HepG2 (cell line): Measurements from ENCODE around the gene HS3ST3B1. TPM values are rescaled to one million over a fixed set of nuclear protein-coding genes. Genes with fewer than 3 reads are reported as not detected.

Source experiments
- ATAC-seq: fragments of 200-7000 bp; cut with Tn5 transposase; 3 replicates; pipeline ENCODE4 v1.9.1; 2020; ENCODE audit warnings: mild to moderate bottlenecking, moderate library complexity
- BruUV-seq: library from RNA; stranded (reverse); fragments of 400-500 nt; replicated peaks from 2 replicates; lab custom pipeline; 2021; lab: Mats Ljungman, UMichigan
- CTCF ChIA-PET: fragments of 300-600 bp; formaldehyde crosslinking; extraction: SDS; loops from one replicate; lab custom pipeline; 2021; ENCODE audit warnings: low total read pairs, inconsistent platforms, low intra/inter-chr PET ratio; lab: Yijun Ruan, JAX
- POLR2A ChIA-PET: fragments of 350-600 bp; sonication (Branson Sonifier 250); formaldehyde crosslinking; loops from one replicate; lab custom pipeline; 2020; ENCODE audit warnings: antibody characterized with exemption, inconsistent platforms; lab: Yijun Ruan, JAX
- DNase-seq: peaks from one replicate; pipeline ENCODE4 v3.0.0-alpha.2; 2015; ENCODE audit warnings: low spot score
- FAIRE-seq: peaks from 3 replicates; lab custom pipeline; 2011; peaks lifted over from hg19 to GRCh38; lab: Jason Lieb, UNC
- H2AFZ ChIP-seq: one replicate; pipeline ENCODE4 v1.6.1; 2011; ENCODE audit warnings: low read length, inconsistent platforms
- H3K27ac ChIP-seq: fragments of 300-600 bp; 3 replicates; pipeline ENCODE4 v1.8.0; 2011; ENCODE audit warnings: mixed run types, mild to moderate bottlenecking, mixed read lengths, low read length, inconsistent platforms; ENCODE audit not compliant: insufficient read depth; ENCODE audit errors: extremely low read length
- H3K27me3 ChIP-seq, 2 experiments: fragments of 200-600 bp in 1 of 2; 2 replicates in 1 of 2; 3 replicates in 1 of 2; pipeline versions ENCODE4 v1.6.0 to v1.8.0; 2011; ENCODE audit warnings: low read length in 2 of 2, mild to moderate bottlenecking in 2 of 2, moderate library complexity in 2 of 2, inconsistent platforms in 1 of 2; ENCODE audit not compliant: insufficient read depth in 2 of 2, control insufficient read depth in 1 of 2
- H3K36me3 ChIP-seq, 2 experiments: fragments of 200-600 bp in 1 of 2; replicated peaks in 1 of 2; 2 replicates in 1 of 2; 3 replicates in 1 of 2; pipeline versions ENCODE4 v1.5.1 to v1.8.0; 2011; ENCODE audit warnings: low read length in 2 of 2, inconsistent platforms in 1 of 2; ENCODE audit not compliant: insufficient read depth in 2 of 2, control insufficient read depth in 1 of 2
- H3K4me1 ChIP-seq: 2 replicates; pipeline ENCODE4 v1.5.1; 2012; ENCODE audit warnings: low read length, inconsistent platforms; ENCODE audit not compliant: insufficient read depth
- H3K4me2 ChIP-seq: 2 replicates; pipeline ENCODE4 v1.6.0; 2011; ENCODE audit warnings: low read depth, low read length, inconsistent platforms
- H3K4me3 ChIP-seq, 3 experiments: fragments of 200-600 bp in 1 of 3; sonication (generic), shearing (Covaris generic) in 1 of 3; replicated peaks in 1 of 3; 2 replicates each; pipeline ENCODE4 v1.5.1; 2011 to 2016; ENCODE audit warnings: low read length in 3 of 3, inconsistent platforms in 2 of 3, low read depth in 2 of 3, mild to moderate bottlenecking in 2 of 3, control low read depth in 1 of 3, mixed read lengths in 1 of 3; ENCODE audit not compliant: insufficient read depth in 1 of 3
- H3K79me2 ChIP-seq: one replicate; pipeline ENCODE4 v1.6.1; 2011; ENCODE audit warnings: low read length, inconsistent platforms; ENCODE audit not compliant: insufficient read depth
- H3K9ac ChIP-seq: 2 replicates; pipeline ENCODE4 v1.6.0; 2011; ENCODE audit warnings: mild to moderate bottlenecking, low read depth, low read length, inconsistent platforms; ENCODE audit not compliant: insufficient read depth
- H3K9me3 ChIP-seq: 2 replicates; pipeline ENCODE4 v1.5.1; 2012; ENCODE audit warnings: mild to moderate bottlenecking, low read length
- H4K20me1 ChIP-seq: 2 replicates; pipeline ENCODE4 v1.6.0; 2011; ENCODE audit warnings: inconsistent platforms, mild to moderate bottlenecking, low read length, moderate library complexity; ENCODE audit not compliant: insufficient read depth
- GATA4 ChIP-seq: sonication (generic); IDR thresholded peaks from 2 replicates; pipeline ENCODE4 v1.6.1; 2016; ENCODE audit warnings: antibody characterized with exemption, low read depth, borderline replicate concordance
- HDAC6 ChIP-seq: fragments of 200-600 bp; sonication (generic); IDR thresholded peaks from 2 replicates; pipeline ENCODE4 v1.7.0; 2017; ENCODE audit warnings: mild to moderate bottlenecking, antibody characterized with exemption, low read length, low read depth
- HNF4A ChIP-seq: sonication (generic); formaldehyde crosslinking; IDR thresholded peaks from 2 replicates; pipeline ENCODE4 v1.4.0; 2020; ENCODE audit warnings: missing genetic modification reagents
- IRF2 ChIP-seq: IDR thresholded peaks from 2 replicates; pipeline ENCODE4 v1.6.1; 2018; ENCODE audit warnings: missing genetic modification reagents, missing compliant biosample characterization
- KDM6A ChIP-seq: IDR thresholded peaks from 2 replicates; pipeline ENCODE4 v1.6.1; 2016; ENCODE audit warnings: low read depth
- RORA ChIP-seq: sonication (generic); formaldehyde crosslinking; IDR thresholded peaks from 2 replicates; pipeline ENCODE4 v1.5.0; 2020; ENCODE audit warnings: mild to moderate bottlenecking, missing genetic modification reagents, moderate library complexity
- SALL1 ChIP-seq: sonication (generic); formaldehyde crosslinking; IDR thresholded peaks from 2 replicates; pipeline ENCODE4 v1.8.0; 2022; ENCODE audit warnings: mild to moderate bottlenecking, missing genetic modification reagents
- SOX6 ChIP-seq, 2 experiments: fragments of 450-650 bp in 1 of 2; sonication (generic) in 1 of 2; formaldehyde crosslinking in 1 of 2; IDR thresholded peaks; 2 replicates each; pipeline versions ENCODE4 v1.4.0 to v1.6.1; 2017 to 2020; ENCODE audit warnings: antibody characterized with exemption in 1 of 2, mild to moderate bottlenecking in 1 of 2, missing genetic modification reagents in 1 of 2
- ZC3H13 ChIP-seq: sonication (generic); formaldehyde crosslinking; IDR thresholded peaks from 2 replicates; pipeline ENCODE4 v1.8.1; 2023; ENCODE audit warnings: mild to moderate bottlenecking, missing genetic modification reagents, moderate library complexity
- ZEB1 ChIP-seq: IDR thresholded peaks from 2 replicates; pipeline ENCODE4 v1.6.1; 2012; ENCODE audit warnings: mild to moderate bottlenecking, low read depth, inconsistent platforms; ENCODE audit not compliant: insufficient replicate concordance
- ZNF446 ChIP-seq: sonication (generic); formaldehyde crosslinking; IDR thresholded peaks from 2 replicates; pipeline ENCODE4 v1.5.0; 2020; ENCODE audit warnings: mild to moderate bottlenecking, missing genetic modification reagents
- ZNF589 ChIP-seq: sonication (generic); formaldehyde crosslinking; conservative IDR thresholded peaks from 2 replicates; pipeline ENCODE4 v1.8.0; 2022; ENCODE audit warnings: mild to moderate bottlenecking, moderate library complexity, missing genetic modification reagents
- WGBS: methylation state at CpG from one replicate; pipeline ENCODE4 v1.1.6; 2017; ENCODE audit warnings: low lambda C conversion rate; 5-methylcytosine and 5-hydroxymethylcytosine counted together
- in situ Hi-C: cut with HindIII; loops from 2 replicates; pipeline ENCODE4 v1.10.0; 2017; ENCODE audit warnings: low pct_unique_long_range_greater_than_20kb; ENCODE audit not compliant: extremely low pct_ligation_motif_present
- intact Hi-C: fragments of 100-400 bp; cut with micrococcal nuclease; formaldehyde crosslinking; loops from one replicate; pipeline ENCODE4 v1.10.0; 2022; ENCODE audit not compliant: unreplicated experiment
- polyA plus RNA-seq, 8 experiments: library from polyadenylated mRNA; depleted of rRNA in 3 of 8; stranded (reverse) in 7 of 8; unstranded in 1 of 8; fragments of >200 nt; fragmentation: Illumina TruSeq in 4 of 8; extraction: Trizol in 4 of 8; gene quantifications; 2 replicates each; pipeline versions ENCODE4 v1.2.1 to v1.2.3, GENCODE V29; 2011 to 2016; ENCODE audit warnings: low read depth in 4 of 8, missing spikeins in 1 of 8, mixed read lengths in 1 of 8; ENCODE audit not compliant: insufficient read depth in 1 of 8
- total RNA-seq, 5 experiments: library from RNA; depleted of rRNA; stranded (reverse); fragments of >200 nt; fragmentation: Illumina TruSeq; extraction: Trizol; gene quantifications; 2 replicates each; pipeline ENCODE4 v1.2.3, GENCODE V29; 2016; ENCODE audit warnings: low read depth in 1 of 5
- TF ChIP-seq, protein P1 (sequence below): sonication (generic); formaldehyde crosslinking; conservative IDR thresholded peaks from 2 replicates; pipeline ENCODE4 v1.8.1; 2023; ENCODE audit warnings: missing genetic modification reagents
- TF ChIP-seq, protein P2 (sequence below): sonication (generic); formaldehyde crosslinking; IDR thresholded peaks from 2 replicates; pipeline ENCODE4 v1.4.0; 2020; ENCODE audit warnings: missing genetic modification reagents

The HS3ST3B1 gene
- total and polyA plus RNA-seq, 2 of the 13 experiments (the other 11 are each of a cell fraction or from before 2014, with no cell fraction given), result 15.7 to 39.5 TPM

DNA sequence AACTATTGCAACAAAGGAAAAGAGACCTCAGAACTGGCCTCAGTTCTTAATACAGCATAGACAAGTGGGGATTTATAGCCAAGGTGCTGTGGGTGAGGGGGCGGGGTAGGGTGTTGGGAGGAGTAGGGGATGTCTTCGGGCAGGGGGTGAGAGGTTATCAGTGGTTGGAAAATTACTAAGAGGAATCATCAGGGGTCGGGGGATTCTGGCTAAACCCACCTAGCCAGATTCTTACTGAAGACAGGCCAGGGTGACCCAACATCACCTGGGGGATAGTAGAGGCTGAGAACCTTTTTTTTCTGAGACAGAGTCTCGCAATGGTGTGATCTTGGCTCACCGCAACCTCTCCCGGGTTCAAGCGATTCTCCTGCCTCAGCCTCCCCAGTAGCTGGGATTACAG lies 32.6 kb downstream of the HS3ST3B1 start:
- intact Hi-C loops, result no loop called here
- Histone ChIP-seq H2AFZ (no peak overlapping the region), H3K9me3 (no peaks in the 10 kb centered on the region), H3K79me2 (peaks cover 97% of the 10 kb centered on the region), H4K20me1 (0 out of 2 replicates have a peak, but pooled peaks cover 6% of the 10 kb centered on the region), H3K4me1 (peaks cover 94% of the 10 kb centered on the region), H3K27ac (no peak overlapping the region), H3K9ac (no peak overlapping the region), H3K4me2 (no peak overlapping the region), H3K4me3 (no peak overlapping the region), H3K27me3 (no peaks in the 10 kb centered on the region), H3K36me3 (peaks cover 2 to 21% of the 10 kb centered on the region in 2 experiments; a peak in 4 of 5 replicates)
- BruUV-seq, result no TSS peak
- TF ChIP-seq, protein P1, sequence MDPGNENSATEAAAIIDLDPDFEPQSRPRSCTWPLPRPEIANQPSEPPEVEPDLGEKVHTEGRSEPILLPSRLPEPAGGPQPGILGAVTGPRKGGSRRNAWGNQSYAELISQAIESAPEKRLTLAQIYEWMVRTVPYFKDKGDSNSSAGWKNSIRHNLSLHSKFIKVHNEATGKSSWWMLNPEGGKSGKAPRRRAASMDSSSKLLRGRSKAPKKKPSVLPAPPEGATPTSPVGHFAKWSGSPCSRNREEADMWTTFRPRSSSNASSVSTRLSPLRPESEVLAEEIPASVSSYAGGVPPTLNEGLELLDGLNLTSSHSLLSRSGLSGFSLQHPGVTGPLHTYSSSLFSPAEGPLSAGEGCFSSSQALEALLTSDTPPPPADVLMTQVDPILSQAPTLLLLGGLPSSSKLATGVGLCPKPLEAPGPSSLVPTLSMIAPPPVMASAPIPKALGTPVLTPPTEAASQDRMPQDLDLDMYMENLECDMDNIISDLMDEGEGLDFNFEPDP, result 0 out of 2 replicates have a peak, but pooled peaks have one; percentile 30
- TF ChIP-seq ZNF446 (CRISPR knock-in tag), result no peak
- POLR2A ChIA-PET, result interaction anchor here (2.4 kb wide), 1 partner anchor 40 kb away, joined by 10 read pairs; no protein-coding TSS in a partner anchor
- CTCF ChIA-PET, result no interaction called here
- no peak for FAIRE-seq
- DNase-seq, result no peak
- in situ Hi-C loops, result no loop called here
- 98% methylated on average over 7 of the region's 7 CpGs for WGBS
- no peak for ATAC-seq

DNA sequence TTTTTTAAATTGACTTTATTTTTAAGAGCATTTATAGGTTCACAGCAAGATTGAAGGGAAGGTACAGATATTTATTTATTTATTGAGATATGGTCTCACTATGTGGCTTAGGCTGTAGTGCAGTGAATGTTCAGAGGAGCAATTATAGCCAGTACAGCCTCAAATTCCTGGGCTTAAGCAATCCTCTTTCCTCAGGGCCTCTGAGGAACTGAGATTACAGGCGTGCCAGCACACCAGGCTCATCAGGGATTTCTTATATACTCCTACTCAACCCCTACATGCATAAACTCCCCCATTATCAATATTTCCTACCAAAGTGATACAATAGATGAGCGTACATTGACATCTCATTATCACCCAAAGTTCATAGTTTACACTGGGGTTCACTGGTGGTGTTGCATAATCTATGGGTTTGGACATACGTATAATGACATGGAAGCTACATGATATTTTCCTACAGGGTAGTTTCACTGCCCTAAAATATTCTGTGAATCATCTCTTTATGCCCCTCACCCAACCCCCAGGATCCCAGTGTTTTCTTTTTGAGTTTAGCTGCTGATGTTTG lies 33.5 kb downstream of the HS3ST3B1 start:
- Histone ChIP-seq H2AFZ (no peak overlapping the region), H3K79me2 (peaks cover 97% of the 10 kb centered on the region), H3K9ac (no peak overlapping the region), H3K9me3 (no peaks in the 10 kb centered on the region), H3K4me1 (peaks cover 93% of the 10 kb centered on the region), H3K36me3 (peaks cover 2 to 27% of the 10 kb centered on the region in 2 experiments; a peak in 4 of 5 replicates), H3K4me2 (no peak overlapping the region), H3K27ac (peak overlapping the region; percentile 10), H3K27me3 (no peaks in the 10 kb centered on the region), H3K4me3 (no peak overlapping the region), H4K20me1 (0 out of 2 replicates have a peak, but pooled peaks cover 6% of the 10 kb centered on the region)
- CTCF ChIA-PET, result no interaction called here
- DNase-seq (no peak), ATAC-seq (peak; percentile 23; the same call in 1 of the 3 replicates), FAIRE-seq (no peak)
- in situ Hi-C loops (no loop called here), intact Hi-C loops (no loop called here)
- POLR2A ChIA-PET, result interaction anchor here (2.4 kb wide), 1 partner anchor 39 kb away, joined by 10 read pairs; no protein-coding TSS in a partner anchor
- 92% methylated on average over 3 of the region's 3 CpGs for WGBS
- BruUV-seq, result no TSS peak
- TF ChIP-seq, protein P2, sequence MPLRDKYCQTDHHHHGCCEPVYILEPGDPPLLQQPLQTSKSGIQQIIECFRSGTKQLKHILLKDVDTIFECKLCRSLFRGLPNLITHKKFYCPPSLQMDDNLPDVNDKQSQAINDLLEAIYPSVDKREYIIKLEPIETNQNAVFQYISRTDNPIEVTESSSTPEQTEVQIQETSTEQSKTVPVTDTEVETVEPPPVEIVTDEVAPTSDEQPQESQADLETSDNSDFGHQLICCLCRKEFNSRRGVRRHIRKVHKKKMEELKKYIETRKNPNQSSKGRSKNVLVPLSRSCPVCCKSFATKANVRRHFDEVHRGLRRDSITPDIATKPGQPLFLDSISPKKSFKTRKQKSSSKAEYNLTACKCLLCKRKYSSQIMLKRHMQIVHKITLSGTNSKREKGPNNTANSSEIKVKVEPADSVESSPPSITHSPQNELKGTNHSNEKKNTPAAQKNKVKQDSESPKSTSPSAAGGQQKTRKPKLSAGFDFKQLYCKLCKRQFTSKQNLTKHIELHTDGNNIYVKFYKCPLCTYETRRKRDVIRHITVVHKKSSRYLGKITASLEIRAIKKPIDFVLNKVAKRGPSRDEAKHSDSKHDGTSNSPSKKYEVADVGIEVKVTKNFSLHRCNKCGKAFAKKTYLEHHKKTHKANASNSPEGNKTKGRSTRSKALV, result no peak
- TF ChIP-seq SALL1 (CRISPR knock-in tag) (no peak), ZC3H13 (CRISPR knock-in tag) (no peak), GATA4 (no peak), KDM6A (CRISPR knock-in tag) (no peak), SOX6 (IDR thresholded peaks at IDR 0.05) (no peak), SOX6 (CRISPR knock-in tag; IDR thresholded peaks at IDR 0.05) (peak; percentile 16; the same call in 1 of the 2 replicates), ZNF589 (CRISPR knock-in tag) (no peak), HNF4A (peak; percentile 36; the same call in 1 of the 2 replicates), IRF2 (CRISPR knock-in tag) (no peak), HDAC6 (no peak), RORA (CRISPR knock-in tag) (no peak), ZEB1 (no peak)
